Kasumi-1 (cell line): Measurements from ENCODE around the gene PIN4.
"Not testable (repeated sequence)": the region's sequence is repeated elsewhere in the genome, so short reads cannot be mapped to it uniquely, and the experiment has no call there.

Experiments used
- DNase-seq, 2 experiments: peaks; one replicate each; lab custom pipeline; 2025; lab: John Stamatoyannopoulos, UW

The PIN4 gene

DNA sequence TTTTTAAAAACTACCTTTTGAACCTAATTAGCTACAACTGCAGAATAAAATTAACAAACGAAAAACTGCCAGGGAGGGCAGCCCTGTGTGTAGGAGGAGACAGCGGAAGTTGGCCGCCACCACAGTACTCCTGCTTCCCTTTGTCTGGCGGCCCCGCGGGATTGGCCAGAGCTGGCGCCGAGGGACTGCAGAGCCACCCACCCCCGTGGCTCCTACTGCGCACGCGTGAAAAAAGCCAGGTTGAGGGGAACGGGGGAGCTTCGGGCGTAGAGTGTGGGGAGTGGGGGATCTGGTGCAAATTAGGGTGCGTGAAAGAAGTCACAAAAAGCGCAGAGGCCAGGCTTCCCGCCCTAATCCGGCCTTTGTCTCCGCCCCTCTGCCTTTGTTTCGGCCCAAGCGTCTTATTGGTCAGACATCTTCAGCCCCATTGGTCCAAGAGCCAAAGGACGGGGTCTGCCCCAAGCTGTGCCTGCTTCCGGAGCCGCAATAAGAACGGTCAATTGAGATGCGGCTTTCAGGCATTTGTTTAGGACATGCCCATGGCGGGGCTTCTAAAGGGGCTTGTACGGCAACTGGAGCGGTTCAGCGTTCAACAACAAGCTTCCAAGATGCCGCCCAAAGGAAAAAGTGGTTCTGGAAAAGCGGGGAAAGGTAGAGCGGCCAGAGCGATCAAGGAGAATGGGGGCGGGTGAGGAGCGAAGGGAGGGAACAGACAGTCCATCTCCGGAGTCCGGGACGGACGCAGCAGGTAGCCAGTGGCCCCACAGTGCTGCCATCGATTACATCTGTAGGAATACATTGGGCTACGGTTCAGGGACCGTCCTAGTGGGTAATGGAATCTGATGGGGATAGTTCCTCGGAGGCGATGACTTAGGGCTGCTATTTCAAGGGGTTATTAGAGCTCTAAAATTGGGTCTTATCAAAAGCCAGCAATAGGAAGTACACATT is at the start of gene PIN4:
Gene PIN4 (plus strand): TSS at position 580 of the 948 bp plus-strand sequence. CDS start 29 bp downstream, at position 609.
- peak; percentile 91 for DNase-seq

DNA sequence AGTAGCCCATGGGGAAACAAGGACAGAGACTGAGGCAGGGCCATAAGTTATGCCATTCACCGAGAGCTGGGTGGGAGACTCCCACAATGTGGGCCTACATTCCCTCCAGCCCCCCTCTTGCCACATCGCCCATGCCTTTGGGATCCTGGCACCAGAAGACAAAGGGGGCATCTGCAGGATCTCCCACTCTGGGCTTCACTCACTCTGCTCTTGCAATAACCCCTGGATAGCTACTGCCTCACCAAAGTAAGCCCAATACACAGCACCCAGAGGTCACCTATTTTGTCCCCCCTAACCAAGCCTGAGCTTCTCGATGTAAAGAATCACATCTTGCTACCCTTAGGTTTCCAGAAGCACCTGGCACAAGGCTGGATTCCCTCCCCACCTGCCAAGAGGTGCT is 49.1 kb upstream of the PIN4 start:
- no peak for DNase-seq

DNA sequence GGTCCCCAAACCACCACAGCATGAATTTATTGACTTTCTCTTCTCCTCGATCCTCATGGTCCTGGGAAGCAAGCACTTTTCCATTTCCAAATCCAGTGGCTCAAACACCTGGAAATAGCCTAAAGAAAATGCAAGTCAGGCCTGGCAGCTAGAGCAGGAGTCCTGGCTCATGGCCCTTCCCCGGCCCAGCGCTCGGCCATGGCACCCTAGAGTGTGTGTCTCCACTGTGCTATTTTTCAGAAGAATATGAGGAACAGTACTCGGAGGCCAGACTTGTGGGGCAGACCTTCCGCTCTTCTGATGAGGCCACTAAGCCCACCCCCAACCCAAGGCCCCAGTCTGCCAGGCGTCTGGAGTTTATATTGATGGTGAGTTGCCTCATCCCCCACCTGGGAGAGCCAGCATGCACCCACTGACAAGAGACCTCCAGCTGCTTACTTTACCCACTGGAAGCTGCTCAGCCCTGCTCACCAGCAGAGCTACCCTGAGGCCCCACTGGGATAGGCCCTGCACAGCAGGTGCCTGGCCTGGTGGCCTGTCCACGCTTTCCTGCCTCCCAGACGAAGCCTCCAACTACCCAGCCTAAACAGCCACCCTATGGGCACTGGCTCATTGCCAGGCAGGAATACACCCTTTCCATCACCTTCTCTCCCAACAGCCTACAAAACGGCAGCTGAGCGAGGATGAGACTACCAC is 47.6 kb upstream of the PIN4 start:
- DNase-seq: no peak

DNA sequence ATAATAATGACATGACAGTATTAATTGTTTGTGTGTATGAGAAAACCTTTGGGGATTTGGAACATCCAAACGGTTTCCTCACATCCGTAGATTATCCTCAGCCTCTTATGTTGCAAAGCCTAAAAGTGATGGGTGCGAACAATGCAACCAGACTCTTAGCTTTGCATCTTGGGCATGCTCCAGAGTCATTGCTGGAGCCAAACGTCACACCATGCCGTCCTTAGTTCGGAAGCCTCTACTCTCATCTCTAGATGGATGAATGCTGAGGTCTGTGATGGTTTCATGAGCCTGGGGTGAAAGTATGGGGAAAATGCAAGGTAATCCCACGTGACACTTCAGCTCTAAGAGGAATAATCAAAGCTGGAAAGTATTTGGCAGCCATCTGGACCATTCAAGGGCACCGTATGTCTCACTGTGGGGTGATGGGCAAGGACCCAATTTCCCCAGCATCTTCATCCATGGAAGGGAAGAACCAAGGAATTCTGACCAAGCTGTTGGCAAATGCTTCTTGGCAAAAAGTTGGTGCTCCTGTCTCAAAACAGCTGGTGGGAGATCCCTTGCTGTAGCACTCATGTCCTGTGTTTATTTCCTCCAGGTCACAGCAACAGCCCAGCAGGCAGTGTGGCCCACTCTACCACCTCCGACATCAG is 43.6 kb upstream of the PIN4 start:
- DNase-seq: no peak

DNA sequence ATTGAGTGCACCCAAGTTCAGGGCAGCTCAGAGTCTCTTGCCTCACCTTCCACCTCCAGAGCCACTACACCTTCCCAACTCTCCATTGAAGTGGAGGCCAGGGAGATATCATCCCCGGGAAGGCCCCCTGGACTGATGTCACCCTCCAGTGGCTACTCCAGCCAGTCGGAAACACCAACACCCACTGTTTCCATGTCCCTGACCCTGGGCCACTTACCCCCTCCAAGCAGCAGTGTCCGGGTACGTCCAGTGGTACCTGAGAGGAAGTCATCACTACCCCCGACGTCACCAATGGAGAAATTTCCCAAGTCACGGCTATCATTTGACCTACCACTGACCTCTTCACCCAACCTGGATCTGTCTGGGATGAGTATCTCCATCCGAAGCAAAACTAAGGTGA is 42.0 kb upstream of the PIN4 start:
- DNase-seq: no peak

DNA sequence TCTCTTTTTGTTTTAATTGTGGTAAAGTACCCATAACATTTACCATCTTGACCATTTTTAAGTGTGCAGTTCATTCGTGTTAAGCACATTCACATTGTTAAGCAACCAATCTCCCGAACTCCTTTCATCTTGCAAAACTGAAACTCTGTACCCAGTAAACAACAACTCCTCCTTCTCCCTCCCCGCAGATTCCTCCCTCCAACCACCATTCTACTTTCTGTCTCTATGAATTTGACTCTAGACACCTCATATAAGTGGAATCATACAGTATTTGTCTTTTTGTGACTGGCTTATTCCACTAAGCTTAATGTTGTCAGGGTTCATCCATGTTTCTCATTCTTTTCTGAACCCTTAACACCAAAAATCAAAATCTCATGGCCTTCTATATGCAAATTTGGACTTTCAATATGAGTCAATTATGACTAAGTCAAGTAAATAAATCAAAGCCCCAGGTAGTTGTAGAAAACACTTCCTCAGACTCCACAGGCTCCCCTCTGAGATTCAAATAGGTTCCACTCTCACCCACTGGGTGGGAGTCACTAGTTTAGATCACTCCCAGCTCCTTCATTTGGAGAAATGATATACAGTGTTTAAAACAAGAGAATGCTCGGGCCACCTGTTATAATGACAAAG is 40.1 kb upstream of the PIN4 start:
- no peak for DNase-seq

DNA sequence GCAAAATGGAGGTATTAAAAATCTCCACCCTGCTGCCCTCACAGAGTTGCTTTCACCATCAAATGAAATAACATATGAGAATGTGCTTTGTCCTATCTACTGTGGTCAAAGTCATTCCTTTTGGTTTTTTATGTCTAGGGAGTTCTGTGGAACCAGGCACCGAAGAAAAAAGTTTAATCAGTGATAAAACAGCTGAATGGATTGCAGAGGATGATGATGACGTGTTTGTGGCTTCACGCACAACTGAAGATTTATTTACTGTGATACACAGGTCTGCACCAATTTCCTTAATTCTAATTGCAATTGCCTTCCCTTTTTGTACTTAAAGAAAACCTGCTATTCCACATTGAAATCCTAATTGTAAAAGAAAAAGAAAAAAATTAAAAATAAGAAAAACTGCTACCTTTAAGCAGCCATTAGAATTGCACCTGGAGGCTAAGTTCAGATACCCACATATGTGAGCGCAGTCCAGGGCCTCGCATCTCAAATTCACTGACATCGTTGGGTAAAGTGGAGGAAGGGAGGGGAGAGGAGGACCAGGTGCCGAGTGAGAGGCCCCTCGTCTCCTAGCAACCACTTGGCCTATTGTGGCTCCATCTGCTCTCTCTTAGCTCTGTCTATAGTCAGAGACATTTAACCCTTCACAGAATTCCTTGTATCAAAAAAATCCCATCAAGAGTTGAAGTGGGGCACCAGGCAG is 39.3 kb upstream of the PIN4 start:
- DNase-seq: no peak

DNA sequence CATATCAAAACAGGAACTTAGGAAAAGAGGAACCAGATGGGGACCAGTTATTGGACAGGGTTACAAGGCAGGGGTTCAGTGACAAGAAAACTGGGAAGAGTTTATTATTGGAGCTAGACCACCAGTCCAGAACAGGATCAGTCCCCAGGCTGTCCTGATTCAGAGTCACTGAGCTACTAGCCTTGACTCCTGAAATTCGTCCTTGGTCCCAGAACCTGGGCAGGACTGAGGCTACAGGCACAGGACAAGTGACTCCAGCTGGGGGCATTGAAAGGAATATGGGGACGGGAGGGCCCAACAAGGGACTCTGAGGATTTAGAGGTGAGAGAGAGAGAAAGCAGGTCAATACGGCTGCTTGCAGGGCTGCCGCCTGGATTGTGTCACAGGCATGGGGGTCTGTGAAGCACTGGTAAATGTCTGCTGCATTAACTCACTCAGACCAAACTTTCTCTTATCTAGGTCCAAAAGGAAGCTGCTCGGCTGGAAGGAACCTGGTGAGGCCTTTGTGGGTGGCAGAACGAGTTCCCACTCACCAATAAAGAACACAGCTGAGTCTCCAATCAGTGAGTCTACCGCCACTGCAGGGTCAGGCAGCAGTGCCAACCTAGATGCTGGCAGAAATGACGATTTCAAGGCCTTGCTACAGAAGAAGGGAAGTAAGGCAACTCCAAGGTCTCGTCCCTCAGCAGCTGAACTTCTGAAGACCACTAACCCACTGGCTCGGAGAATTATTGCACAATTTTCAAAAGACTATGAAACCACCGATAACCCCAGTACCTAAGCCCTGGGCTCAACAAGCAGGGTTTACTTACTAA is 38.6 kb upstream of the PIN4 start:
- DNase-seq: peak in 1 of 2 experiments; percentile 18

DNA sequence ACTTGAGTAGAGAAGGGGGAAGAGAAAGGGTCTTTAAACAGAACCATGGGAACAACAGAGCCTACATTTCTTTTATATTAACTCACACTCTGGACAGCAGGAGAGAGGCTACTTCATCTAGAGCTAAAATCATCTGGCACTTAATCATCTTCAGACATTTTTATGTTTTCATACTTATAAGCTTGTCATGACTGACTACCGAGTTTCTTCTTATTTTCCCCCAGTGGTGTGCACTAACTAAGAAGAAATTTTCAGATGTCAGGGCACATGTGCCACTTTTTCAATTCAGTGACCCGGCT is 38.0 kb upstream of the PIN4 start:
- no peak for DNase-seq

DNA sequence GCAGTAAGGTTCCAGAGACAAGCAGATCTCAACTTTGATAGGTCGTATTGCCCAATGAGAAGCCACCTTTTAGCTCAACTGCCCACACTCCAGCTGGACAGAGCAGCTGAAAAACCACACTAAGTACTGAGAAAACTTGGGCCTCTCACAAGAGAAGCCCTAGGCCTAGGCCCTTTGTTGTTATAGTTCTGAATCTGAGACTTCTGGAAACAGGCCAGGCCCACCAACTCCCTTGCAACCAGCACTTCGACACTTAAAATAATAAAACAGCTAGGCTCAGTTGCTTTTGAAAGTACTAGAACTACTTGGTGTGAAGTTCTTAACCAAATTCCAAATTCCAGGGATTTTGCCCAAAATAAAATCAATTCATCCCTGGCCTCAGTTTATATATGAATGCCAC is 36.4 kb upstream of the PIN4 start:
- DNase-seq: no peak

DNA sequence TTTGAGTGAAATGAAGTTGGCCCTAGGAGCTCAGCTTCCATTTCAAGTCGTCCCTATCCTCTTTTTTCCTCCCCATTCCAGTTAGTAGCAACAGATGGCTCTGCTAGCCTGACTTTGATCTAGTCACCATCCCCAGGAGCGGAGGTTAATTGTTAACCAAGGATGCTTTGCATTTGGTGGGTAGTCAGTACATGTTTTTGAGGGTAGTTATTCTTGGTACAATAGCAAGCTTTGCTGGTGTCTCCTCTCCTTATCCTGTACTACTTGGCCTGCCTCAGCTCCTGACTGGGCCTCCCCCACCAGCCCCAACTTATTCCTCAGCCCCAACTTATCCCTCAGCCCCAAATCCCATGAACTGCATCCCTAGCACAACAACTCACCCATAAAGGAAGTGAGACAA is 35.0 kb upstream of the PIN4 start:
- DNase-seq: no peak

DNA sequence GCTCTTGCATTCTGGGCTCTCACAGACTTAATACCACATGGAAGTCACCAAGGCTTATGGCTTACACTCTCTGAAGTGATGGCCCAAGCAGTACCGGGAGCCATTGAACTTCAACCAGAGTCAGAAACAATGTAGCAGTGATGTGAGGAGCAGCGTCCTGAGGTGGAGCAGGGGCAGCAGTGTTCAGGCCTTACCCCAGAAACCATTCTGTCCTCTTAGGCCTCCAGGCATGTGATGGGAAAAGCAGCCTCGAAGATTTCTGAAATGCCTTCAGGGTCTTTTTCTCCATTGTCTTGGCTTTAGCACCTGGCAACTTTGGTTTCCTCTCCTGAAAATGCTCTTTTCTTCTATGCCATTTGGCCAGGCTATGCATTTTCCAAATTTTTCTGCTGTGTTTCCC is 22.8 kb upstream of the PIN4 start:
- DNase-seq: no peak

DNA sequence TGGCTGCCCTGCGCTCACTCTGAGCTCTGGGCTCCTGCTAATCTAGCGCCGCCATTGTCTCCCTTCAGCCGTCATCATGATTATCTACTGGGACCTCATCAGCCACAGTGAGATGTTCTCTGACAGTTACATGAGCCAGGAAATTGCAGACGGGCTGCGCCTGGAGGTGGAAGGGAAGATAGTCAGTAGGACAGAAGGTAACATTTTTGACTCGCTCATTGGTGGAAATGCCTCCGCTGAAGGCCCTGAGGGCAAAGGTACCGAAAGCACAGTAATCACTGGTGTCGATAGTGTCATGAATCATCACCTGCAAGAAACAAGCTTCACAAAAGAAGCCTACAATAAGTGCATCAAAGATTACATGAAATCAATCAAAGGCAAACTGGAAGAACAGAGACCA is 21.8 kb upstream of the PIN4 start:
- DNase-seq: no peak

DNA sequence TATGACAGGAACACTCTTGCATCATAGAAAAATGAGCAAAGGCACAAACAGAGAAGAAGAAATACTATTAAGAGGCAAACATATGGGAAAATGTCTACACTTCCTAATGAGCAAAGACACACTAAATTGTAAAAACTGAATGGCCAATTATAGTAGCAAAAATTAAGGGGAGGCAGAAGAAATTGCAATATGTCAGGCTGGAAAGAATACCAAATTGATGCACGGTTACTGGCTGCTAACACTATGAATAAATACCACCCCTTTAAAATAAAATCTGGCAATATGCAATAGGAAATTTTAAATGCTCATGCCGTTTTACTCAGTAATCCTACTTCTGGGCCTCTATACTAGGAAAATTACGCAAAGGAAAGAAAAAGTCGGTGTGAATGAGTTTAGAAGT is 16.0 kb upstream of the PIN4 start:
- DNase-seq: no peak

DNA sequence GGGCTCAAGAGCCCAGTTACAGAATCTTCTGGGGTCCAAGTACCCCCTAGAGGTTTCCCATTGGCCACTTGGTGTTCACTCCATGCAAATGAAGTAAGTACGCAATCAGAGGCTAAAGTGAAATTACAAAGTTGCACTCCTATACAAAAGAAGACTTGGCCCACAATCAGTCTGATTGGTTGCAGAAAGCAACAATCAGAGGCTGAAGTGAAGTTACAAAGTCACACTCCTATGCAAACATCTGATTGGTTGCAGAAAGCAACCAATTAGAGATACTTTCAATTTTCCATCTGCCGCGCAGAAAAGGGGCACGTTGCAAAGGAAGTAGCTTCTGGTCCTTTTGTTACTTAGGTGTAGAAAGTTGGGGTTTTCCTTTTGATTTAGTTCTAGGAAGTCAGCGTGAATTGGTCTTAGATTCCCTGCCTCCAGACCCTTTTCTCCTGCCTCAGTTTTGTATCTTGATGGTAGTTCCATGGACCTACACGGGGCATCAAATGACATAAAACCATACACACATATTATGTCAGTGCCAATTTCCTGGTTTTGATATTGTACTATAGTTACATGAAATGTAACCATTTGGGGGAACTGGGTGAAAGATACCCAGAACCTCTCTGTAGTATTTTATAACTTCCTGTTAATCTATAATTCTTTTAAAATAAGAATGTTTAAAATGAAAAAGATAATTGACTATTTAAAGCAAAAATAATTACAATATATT is 12.4 kb upstream of the PIN4 start:
- DNase-seq: no peak

DNA sequence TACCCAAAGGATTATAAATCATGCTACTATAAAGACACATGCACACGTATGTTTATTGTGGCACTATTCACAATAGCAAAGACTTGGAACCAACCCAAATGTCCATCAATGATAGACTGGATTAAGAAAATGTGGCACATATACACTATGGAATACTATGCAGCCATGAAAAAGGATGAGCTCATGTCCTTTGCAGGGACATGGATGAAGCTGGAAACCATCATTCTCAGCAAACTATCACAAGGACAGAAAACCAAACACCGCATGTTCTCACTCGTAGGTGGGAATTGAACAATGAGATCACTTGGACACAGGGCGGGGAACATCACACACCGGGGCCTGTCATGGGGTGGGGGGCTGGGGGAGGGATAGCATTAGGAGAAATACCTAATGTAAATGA is 5.3 kb upstream of the PIN4 start:
- DNase-seq: not testable (repeated sequence)

DNA sequence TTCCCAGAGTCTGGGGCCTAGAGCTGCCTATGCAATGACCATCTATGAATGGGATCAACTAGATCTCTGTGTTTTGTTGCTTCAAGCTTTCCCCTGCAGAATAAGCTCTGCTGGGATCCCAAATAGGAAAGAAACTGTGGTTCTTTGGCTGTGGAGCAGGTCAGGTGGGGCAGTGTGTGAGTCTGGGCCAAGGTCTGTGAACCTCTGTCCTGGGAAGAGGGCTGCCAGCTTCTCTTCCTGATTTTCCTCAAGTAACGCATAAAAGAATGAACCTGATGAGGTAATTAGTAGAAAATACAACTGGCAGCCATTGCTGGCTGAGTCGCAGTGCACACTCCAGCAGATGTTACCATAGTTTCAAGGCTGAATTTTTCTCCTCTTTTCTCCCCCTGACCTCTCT is 4.6 kb upstream of the PIN4 start:
- no peak for DNase-seq

DNA sequence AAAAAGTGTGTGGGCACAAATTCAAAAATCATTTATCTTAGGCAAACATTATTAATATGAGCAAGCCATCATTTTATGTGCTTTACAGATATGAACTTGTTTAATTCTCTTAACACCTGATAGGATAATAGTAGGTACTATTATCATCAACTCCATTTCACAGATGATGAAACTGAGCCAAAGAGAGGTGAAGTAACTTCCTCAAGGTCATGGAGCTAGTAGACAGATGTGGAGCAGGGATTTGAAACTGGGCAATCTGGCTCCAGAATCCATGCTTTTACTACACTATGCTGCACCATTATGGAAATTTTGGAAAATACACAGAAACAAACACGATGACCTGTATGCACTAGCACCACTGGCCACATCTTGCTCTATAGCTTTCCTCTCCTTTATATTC is 1.0 kb upstream of the PIN4 start:
- peak; percentile 20 to 26 for DNase-seq

DNA sequence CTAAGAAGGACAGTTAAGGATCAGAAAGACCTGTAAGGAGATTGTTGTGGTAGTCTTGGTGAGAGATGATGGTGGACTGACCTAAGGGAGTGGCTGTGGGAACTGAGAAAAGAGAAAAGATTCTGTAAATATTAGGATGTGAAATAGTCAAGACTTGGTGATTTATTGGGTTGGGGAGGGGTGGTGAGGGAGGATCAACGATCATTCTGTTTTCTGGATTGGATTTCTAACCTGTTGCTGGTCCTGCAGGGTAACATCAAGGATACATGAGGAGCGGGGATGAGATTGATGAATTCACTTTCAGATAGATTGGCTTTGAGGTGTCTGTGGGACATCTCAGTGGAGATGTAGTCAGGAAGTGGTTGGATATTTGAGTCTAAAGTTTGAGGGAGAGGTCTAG is 1.4 kb downstream of the PIN4 start:
- DNase-seq: no peak

DNA sequence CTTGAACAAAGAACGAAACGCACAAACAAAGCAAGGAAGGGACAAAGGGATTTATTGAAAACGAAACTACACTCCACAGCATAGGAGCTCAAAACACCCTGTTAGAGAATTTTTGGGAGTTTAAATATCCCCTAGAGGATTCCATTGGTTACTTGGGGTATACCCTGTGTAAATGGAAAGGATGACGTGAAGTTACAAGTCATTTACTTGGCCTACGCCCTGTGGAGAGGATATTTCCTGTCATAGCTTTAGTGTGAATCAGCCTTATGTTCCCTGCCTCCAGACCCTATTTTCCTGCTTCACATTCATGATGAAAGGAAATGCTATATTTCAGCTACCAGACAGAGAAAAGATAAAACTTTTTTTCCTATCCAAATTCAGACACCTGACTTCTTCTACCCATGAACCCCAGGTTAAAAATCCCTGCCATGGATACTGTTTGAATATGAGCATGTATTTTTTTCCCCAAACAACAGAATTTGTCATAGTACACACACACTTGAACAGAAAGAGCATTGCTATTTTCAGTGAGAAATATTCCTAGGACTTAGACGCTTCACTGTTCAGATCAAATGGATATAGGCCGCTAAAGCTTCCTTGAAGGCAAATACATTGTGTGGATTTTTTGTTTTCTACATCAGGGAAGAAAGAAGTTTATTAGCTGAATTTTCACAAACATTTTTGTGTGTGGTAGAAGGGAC is 20.4 kb downstream of the PIN4 start:
- DNase-seq: no peak
